ENCODE data around the gene AHI1. TPM values are rescaled to one million over a fixed set of nuclear protein-coding genes. Genes with fewer than 3 reads are reported as not detected.

Gene AHI1
- total RNA-seq, 2 experiments from 2014 or later, result 21.4 to 33.9 TPM

GRCh38 chr6:135531954-135532490 lies 34.5 kb upstream of the AHI1 start:
- POLR2A ChIA-PET, result no interaction called here
- no peaks in the 10 kb centered on the region for H4K20me1 ChIP-seq (ENCODE audit: insufficient read depth, low read length)
- no peaks in the 10 kb centered on the region for H3K9me2 ChIP-seq (ENCODE audit: insufficient read depth, low read length)
- no peaks in the 10 kb centered on the region for H3K9me3 ChIP-seq (ENCODE audit: low read length)
- BruUV-seq (replicated peaks), result no TSS peak
- no peaks in the 10 kb centered on the region for H3K36me3 ChIP-seq (ENCODE audit: insufficient read depth, low read length)
- no peak overlapping the region for H3K4me2 ChIP-seq (ENCODE audit: low read length)
- DNase-seq (ENCODE audit: low spot score), result no peak
- H3K27ac ChIP-seq (ENCODE audit: low read depth, low read length, poor library complexity, severe bottlenecking), result no peak overlapping the region
- TF ChIP-seq EZH2phosphoT487 (IDR thresholded peaks at IDR 0.05; ENCODE audit: borderline replicate concordance, low read depth, low read length) (no peak), CTCF (conservative IDR thresholded peaks at IDR 0.05; ENCODE audit: low read length) (no peak)
- no peaks in the 10 kb centered on the region for H3K79me2 ChIP-seq (ENCODE audit: insufficient read depth, low read depth, low read length)
- CTCF ChIA-PET (ENCODE audit: unreplicated experiment), result no interaction called here
- no peaks in the 10 kb centered on the region for H3K4me1 ChIP-seq (ENCODE audit: insufficient read depth, low read length, poor library complexity, severe bottlenecking)
- H2AFZ ChIP-seq (ENCODE audit: low read length), result no peak overlapping the region
- H3K4me3 ChIP-seq (ENCODE audit: low read depth, low read length, poor library complexity, severe bottlenecking), result no peak overlapping the region
- intact Hi-C loops (cut with micrococcal nuclease; ENCODE audit: unreplicated experiment), result loop anchor here (10.0 kb wide), 2 partner anchors 373 to 783 kb away; no protein-coding TSS in a partner anchor

- H2AFZ ChIP-seq (ENCODE audit: low read length), result no peak overlapping the region
Measured at GRCh38 chr6:135530113-135530512, 32.6 kb upstream of the AHI1 start.

More at GRCh38 chr6:135530113-135530512, 32.6 kb upstream of the AHI1 start:
- no peak for DNase-seq (ENCODE audit: low spot score)
- CTCF ChIA-PET (ENCODE audit: unreplicated experiment), result no interaction called here
- H3K4me1 ChIP-seq (ENCODE audit: insufficient read depth, low read length, poor library complexity, severe bottlenecking), result no peaks in the 10 kb centered on the region
- H4K20me1 ChIP-seq (ENCODE audit: insufficient read depth, low read length), result no peaks in the 10 kb centered on the region
- TF ChIP-seq CTCF (conservative IDR thresholded peaks at IDR 0.05; ENCODE audit: low read length) (no peak), EZH2phosphoT487 (IDR thresholded peaks at IDR 0.05; ENCODE audit: borderline replicate concordance, low read depth, low read length) (no peak)
- BruUV-seq (replicated peaks), result no TSS peak
- no peak overlapping the region for H3K4me2 ChIP-seq (ENCODE audit: low read length)
- no peak overlapping the region for H3K4me3 ChIP-seq (ENCODE audit: low read depth, low read length, poor library complexity, severe bottlenecking)
- H3K79me2 ChIP-seq (ENCODE audit: insufficient read depth, low read depth, low read length), result no peaks in the 10 kb centered on the region
- intact Hi-C loops (cut with micrococcal nuclease; ENCODE audit: unreplicated experiment), result loop anchor here (10.0 kb wide), 2 partner anchors 375 to 785 kb away; no protein-coding TSS in a partner anchor
- no peak overlapping the region for H3K27ac ChIP-seq (ENCODE audit: low read depth, low read length, poor library complexity, severe bottlenecking)
- POLR2A ChIA-PET, result no interaction called here
- H3K9me2 ChIP-seq (ENCODE audit: insufficient read depth, low read length), result no peaks in the 10 kb centered on the region
- H3K9me3 ChIP-seq (ENCODE audit: low read length), result no peaks in the 10 kb centered on the region
- no peaks in the 10 kb centered on the region for H3K36me3 ChIP-seq (ENCODE audit: insufficient read depth, low read length)
